ENCODE results near the gene SHISAL1.

DNA sequence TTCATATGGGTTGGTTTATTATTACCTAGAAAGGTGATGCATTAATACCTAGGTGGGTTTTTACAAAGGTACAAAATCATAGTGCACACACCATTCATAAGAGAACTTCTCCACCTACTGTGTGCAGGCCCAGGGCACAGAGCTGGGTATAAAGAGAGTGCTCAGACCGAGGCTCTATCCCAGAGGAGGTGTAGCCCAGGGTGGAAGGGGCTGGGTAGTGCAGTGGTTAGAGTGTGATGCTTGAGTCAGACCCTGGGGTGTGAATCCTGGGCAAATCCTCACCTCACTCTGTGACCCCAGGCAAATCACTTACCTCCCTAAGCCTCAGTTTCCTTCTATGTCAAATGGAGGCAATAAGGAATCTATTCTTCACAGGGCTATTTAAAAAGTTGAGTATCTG is 99.8 kb downstream of the SHISAL1 start:
- TF ChIP-seq CTCF (IDR thresholded peaks at IDR 0.05) (no peak), POLR2A (IDR thresholded peaks at IDR 0.05) (no peak)
